Activated gamma-delta T cell treated with Interleukin-2 at 50 U/mL for 16 hours (primary cell): Measurements from ENCODE around the gene MOCS1.

Experiments used
- DNase-seq: peaks from one replicate; pipeline ENCODE4 v3.0.0-alpha.2; 2020

MOCS1 gene

GRCh38 chr6:39923861-39924260 is 10.4 kb downstream of the MOCS1 start:
- no peak for DNase-seq

- no peak for DNase-seq
Measured at GRCh38 chr6:39923394-39923793, 10.9 kb downstream of the MOCS1 start.

- DNase-seq, result no peak
Measured at GRCh38 chr6:39922821-39923220, 11.4 kb downstream of the MOCS1 start.

DNA sequence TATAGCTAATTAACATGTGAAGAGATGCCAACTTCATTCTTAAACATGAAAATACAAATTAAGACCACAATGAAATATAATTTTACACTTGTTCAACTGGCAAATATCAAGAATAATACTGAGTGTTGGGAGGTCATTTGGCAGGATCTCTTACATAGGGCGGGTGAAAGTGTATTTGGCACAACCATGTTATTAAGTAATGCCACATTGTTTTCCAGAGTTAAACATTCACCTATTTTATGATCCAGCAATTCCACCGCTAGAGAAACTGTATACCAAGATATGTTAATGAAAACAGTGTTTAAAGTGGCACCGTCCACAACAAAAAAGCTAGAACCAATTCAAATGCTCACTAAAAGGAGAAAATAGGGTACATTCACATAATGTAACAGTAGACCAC is 14.1 kb downstream of the MOCS1 start:
- DNase-seq, result no peak

DNA sequence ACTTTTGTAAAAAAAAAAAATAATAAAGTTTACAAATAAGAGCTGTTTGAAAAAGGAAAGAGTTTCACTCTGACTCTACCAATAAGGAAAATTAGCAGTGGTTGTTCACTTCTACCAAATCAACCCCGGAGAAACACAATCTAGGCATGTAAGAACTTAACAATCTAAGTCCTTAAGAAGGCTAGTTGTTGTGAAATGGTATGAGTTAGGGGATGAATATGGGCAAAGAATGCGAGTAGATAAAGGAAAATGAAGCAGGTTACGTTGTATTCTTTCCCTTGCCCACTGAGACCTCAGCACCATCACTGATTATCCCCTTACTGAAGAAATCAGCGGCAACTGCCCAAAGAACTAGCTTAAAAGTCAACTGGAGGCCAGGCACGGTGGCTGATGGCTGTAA is 15.4 kb downstream of the MOCS1 start:
- DNase-seq, result no peak

- DNase-seq, result no peak
Measured at GRCh38 chr6:39917981-39918380, 16.3 kb downstream of the MOCS1 start.

DNA sequence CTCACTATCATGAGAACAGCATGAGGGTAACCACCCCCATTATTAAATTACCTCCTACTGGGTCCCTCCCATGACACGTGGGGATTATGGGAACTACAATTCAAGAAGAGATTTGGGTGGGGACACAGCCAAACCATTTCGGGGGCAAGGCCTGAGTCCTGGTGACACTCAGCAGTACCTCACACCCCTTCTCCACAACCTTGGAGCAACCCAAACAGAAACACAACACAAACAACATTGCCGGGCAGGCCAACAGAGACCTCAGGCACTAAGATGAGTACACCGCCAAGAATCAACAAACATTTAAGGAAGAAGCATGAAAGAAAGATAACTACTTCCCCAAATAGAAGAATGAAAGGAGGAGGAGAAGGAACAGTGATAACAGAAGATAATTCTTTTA is 16.9 kb downstream of the MOCS1 start:
- no peak for DNase-seq

- DNase-seq, result no peak
Measured at GRCh38 chr6:39915866-39916265, 18.4 kb downstream of the MOCS1 start.

- no peak for DNase-seq
Measured at GRCh38 chr6:39914239-39914638, 20.0 kb downstream of the MOCS1 start.

DNA sequence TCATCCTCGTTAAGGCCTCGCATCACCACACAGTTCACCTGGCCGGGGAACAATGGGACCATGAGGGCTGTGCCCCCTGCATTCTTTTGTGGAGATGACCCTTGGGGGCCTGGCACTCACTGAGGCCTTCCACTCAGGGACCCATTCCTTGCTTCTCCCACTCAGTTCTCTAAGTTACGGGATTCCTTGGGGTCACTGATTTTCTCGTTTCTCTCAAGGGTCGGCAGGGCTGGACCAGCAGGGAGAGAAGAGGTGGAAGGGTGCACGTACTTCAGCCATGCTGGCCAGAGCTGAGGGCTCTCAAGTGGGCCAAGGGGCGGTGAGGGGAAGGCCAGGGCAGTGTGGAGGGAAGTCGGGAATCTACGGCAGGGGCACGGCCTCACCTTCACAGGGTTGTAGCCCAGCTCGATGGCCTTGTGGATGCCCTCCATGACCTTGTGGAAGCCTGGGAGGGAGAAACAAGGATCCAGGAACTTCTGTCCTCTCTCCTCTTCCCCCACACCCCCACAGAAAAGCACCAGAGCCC is 20.8 kb downstream of the MOCS1 start:
- DNase-seq, result no peak

DNA sequence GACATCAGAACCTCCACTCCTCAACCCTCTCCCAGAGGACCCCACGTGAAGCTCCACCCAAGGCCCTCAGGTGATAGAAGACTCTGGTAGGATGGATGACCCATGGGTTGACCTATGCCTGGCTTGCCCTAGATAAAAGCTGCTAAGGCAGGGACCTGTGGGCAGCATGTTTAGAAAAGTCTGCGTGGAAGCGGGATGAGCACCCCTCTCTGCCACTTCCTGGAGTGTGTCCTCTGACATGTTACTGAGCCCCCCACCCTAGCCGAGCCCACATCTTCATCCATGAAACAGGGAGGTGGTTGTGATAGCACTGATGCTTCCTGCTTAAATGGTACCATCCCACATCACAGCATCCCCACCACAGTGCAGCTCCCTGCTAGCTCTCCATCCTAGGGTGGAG is 21.8 kb downstream of the MOCS1 start:
- DNase-seq, result no peak

- DNase-seq, result no peak
Measured at GRCh38 chr6:39911513-39912125, 22.6 kb downstream of the MOCS1 start.

GRCh38 chr6:39910744-39911143 is 23.5 kb downstream of the MOCS1 start:
- DNase-seq, result no peak

DNA sequence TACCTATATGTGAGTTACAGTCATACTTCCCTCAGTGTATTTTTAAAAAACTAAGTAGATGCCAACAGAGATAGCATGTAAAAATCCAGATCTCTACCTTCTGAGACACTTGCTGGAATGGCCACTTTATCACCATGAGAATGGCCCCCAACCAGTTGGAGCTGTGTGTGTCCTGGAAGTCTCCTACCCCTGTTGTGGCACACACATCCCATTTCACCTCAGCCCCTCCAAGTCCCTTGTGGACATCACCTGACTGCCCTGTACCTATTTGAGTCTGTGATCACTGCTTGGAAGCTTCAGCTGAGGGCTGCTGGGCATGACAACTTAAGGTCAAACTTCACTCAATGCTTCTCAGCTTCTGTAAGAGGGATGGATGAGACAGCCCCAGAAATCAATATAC is 24.1 kb downstream of the MOCS1 start:
- DNase-seq, result no peak

DNA sequence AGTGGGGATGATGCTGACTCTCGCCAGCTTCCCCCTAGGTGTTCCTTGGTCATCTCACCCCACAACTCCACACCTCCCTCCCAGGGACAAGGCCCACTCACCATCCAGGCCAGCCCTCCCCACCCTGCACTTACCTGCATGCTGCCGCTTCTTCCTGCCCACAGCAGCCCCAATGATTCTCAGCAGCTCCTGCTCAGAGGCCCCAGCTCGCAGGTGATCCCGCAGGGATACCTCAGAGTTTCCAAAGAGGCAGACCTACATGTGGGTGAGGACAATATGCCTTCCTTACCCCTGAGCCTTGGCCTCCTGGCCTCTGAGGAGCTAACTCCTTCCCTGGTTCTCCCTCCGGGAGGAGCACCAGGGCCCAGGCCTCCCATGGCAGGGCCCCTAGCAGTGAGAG is 24.6 kb downstream of the MOCS1 start:
- no peak for DNase-seq

GRCh38 chr6:39908838-39909583 is 25.3 kb downstream of the MOCS1 start:
- no peak for DNase-seq

GRCh38 chr6:39907871-39908575 is 26.2 kb downstream of the MOCS1 start:
- no peak for DNase-seq

DNA sequence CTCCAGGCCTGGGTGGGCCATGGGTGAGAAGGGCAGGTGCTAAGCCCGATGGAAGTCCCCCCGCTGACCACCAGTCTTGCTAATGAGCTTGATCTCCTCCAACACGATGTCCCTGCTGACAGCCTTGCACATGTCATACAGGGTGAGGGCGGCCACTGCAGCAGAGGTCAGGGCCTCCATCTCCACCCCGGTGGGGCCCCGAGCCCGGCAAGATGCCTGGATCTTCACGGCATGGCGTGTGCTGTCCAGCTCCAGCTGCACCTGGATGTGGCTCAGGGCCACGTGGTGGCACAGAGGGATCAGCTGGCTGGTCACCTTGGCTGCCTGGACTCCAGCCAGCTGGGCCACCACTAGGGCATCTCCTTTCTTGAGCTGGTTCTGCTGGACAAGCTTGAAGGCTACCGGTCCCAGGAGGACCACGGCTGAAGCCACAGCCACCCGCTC is 27.9 kb downstream of the MOCS1 start:
- DNase-seq, result no peak

- DNase-seq, result no peak
Measured at GRCh38 chr6:39905640-39905975, 28.7 kb downstream of the MOCS1 start.

DNA sequence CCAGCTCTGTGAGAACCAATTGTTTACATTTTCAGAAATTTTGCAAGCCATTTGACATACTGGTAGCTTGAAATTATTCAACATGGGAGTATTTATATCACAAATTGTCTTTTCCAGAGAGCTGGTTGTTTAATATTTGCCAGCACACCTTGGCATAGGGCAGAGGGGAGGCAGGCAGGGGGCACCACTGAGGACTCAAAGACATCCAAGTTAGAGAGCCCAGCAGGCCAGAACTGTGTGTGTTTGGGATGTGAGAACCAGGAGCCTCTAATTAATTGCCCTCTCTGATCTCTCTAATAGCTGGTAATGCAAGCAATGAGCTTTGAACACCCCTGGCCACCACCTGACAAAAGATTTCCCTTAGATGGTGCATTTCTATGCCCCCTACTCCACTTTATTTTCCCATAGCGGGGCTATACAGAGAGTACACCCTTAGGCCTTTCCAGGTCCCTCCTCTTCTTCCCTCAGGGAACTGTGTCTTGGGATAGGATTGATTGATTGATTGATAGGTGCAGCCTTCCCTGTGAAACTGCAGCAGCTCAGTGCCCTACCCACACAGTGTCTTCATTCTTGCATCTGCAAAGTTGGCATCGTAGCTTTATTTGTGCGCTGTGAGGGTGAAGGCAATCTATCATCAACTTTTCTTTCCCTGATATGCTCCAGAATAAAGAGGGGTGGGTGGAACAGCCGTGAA is 29.2 kb downstream of the MOCS1 start:
- no peak for DNase-seq

DNA sequence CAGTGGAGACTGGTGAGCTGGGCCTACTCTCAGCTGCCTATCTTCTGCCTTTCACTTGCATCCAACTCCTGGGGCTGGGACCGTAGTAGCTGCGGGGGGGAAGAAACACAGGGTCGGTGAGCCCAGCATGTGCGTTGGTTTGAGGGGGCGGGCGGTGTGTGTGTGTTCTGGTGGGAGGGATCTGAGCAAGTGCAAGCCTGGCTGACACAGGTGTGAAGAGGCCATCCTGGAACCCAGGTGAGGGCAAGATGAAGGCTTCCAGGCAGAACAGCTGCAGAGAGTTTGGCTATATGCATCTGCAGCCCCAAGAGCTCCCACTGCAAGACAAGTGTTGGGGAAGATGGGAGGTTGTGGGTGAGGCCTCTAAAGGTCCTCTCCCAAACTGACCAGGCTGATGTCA is 30.6 kb downstream of the MOCS1 start:
- no peak for DNase-seq

DNA sequence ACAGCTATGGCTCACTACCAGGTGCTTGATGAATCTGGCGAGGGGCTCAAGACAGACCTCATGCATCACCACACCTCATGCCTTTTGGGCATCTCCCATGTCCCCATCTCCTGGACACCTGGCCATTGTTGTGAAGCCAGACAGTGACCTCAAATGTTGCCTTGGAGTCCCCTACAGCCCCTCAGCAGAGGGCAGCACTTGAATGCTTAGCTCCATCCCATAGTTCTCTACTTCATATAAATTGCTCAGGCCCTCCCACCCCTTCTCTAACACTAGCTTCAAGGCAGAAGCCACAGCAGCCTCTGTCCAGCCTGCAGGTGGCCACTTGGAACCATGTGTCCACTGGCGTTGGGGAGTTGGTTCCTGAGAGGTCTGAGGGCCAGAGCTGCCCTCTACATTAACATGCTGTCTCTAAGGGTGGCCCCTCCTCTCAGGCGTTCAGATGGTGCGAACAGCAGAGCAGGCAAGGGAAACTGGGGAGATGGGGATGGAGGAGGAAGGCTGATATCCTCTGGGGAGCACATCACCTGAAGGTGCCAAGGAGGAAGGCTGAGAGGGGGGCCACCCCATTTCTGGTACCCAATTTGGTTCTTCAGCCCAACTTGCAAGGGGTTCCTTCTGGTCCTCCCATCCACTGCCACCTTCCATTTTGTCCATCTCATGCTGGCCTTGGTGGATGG is 31.3 kb downstream of the MOCS1 start:
- no peak for DNase-seq

- no peak for DNase-seq
Measured at GRCh38 chr6:39902136-39902535, 32.1 kb downstream of the MOCS1 start.
